ENCODE results near the gene TFF1. TPM values are rescaled to one million over a fixed set of nuclear protein-coding genes. Genes with fewer than 3 reads are reported as not detected.
A peak's percentile ranks its signal among the peaks of the same experiment; 100 is the strongest.

Gene TFF1
- total and polyA plus RNA-seq, 2 experiments from 2014 or later, result not detected

DNA sequence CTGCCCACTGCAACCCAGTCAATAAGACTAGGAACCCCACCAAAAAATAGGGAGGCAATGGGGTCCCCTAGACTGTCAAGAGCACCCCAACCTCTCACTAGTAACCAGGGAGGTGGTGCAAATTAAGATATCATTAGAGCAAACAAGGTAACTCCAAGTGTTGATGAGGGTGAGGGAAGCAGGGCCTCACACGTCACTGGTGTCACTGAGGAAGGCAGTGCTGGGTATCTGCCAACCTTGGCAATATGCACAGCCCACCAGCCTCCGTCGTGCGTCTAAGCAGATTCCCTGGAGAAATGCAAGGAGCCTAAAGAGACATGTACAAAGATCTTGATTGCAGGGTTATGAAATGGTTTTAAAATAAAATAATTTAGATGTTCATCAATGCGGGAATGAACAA, 41.1 kb upstream of the TFF1 start:
- Histone ChIP-seq H3K4me1 (ENCODE audit: low read depth) (peaks cover 5% of the 10 kb centered on the region), H3K9me3 (ENCODE audit: low read depth) (no peaks in the 10 kb centered on the region), H3K27ac (no peak overlapping the region), H3K36me3 (no peaks in the 10 kb centered on the region), H3K4me3 (no peak overlapping the region), H3K27me3 (no peaks in the 10 kb centered on the region)
- no peak for DNase-seq (ENCODE audit: low read depth in 1 of 2, low spot score in 1 of 2)
- TF ChIP-seq, protein P1, sequence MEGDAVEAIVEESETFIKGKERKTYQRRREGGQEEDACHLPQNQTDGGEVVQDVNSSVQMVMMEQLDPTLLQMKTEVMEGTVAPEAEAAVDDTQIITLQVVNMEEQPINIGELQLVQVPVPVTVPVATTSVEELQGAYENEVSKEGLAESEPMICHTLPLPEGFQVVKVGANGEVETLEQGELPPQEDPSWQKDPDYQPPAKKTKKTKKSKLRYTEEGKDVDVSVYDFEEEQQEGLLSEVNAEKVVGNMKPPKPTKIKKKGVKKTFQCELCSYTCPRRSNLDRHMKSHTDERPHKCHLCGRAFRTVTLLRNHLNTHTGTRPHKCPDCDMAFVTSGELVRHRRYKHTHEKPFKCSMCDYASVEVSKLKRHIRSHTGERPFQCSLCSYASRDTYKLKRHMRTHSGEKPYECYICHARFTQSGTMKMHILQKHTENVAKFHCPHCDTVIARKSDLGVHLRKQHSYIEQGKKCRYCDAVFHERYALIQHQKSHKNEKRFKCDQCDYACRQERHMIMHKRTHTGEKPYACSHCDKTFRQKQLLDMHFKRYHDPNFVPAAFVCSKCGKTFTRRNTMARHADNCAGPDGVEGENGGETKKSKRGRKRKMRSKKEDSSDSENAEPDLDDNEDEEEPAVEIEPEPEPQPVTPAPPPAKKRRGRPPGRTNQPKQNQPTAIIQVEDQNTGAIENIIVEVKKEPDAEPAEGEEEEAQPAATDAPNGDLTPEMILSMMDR (IDR thresholded peaks at IDR 0.05; ENCODE audit: low read depth, low read length), result no peak

DNA sequence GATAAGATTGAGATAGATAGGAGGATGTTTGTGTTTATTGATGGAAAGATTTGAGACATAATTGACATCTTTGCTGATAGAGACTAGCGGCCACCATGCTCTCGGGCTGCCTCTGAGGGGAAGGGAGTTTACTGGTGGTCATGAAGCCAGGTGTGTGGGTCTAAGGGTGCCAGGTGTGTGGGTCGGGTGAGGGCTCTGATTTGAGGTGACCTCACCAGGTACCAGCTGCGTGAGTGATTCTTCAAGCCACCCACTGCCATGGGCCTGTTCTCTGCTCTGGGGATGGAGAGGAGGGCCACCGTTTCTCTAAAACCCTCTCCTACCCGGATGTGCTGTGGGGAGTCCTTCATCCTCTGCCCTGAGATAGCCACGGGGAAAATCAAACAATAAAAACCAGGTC, 40.5 kb upstream of the TFF1 start:
- no peak for DNase-seq (ENCODE audit: low read depth in 1 of 2, low spot score in 1 of 2)
- TF ChIP-seq, protein P1 (IDR thresholded peaks at IDR 0.05; ENCODE audit: low read depth, low read length), result no peak

GRCh38 chr21:42406201-42406621, 39.9 kb upstream of the TFF1 start:
- DNase-seq (ENCODE audit: low read depth in 1 of 2, low spot score in 1 of 2), result no peak
- no peak overlapping the region for H3K4me3 ChIP-seq
- TF ChIP-seq, protein P1 (IDR thresholded peaks at IDR 0.05; ENCODE audit: low read depth, low read length), result no peak
- no peak overlapping the region for H3K27ac ChIP-seq
- peaks cover 5% of the 10 kb centered on the region for H3K4me1 ChIP-seq (ENCODE audit: low read depth)
- H3K9me3 ChIP-seq (ENCODE audit: low read depth), result no peaks in the 10 kb centered on the region
- H3K27me3 ChIP-seq, result no peaks in the 10 kb centered on the region
- no peaks in the 10 kb centered on the region for H3K36me3 ChIP-seq

More for the DNA sequence above, 40.5 kb upstream of the TFF1 start:
- no peak overlapping the region for H3K27ac ChIP-seq
- H3K27me3 ChIP-seq, result no peaks in the 10 kb centered on the region
- peaks cover 5% of the 10 kb centered on the region for H3K4me1 ChIP-seq (ENCODE audit: low read depth)
- H3K4me3 ChIP-seq, result no peak overlapping the region
- H3K36me3 ChIP-seq, result no peaks in the 10 kb centered on the region
- no peaks in the 10 kb centered on the region for H3K9me3 ChIP-seq (ENCODE audit: low read depth)

DNA sequence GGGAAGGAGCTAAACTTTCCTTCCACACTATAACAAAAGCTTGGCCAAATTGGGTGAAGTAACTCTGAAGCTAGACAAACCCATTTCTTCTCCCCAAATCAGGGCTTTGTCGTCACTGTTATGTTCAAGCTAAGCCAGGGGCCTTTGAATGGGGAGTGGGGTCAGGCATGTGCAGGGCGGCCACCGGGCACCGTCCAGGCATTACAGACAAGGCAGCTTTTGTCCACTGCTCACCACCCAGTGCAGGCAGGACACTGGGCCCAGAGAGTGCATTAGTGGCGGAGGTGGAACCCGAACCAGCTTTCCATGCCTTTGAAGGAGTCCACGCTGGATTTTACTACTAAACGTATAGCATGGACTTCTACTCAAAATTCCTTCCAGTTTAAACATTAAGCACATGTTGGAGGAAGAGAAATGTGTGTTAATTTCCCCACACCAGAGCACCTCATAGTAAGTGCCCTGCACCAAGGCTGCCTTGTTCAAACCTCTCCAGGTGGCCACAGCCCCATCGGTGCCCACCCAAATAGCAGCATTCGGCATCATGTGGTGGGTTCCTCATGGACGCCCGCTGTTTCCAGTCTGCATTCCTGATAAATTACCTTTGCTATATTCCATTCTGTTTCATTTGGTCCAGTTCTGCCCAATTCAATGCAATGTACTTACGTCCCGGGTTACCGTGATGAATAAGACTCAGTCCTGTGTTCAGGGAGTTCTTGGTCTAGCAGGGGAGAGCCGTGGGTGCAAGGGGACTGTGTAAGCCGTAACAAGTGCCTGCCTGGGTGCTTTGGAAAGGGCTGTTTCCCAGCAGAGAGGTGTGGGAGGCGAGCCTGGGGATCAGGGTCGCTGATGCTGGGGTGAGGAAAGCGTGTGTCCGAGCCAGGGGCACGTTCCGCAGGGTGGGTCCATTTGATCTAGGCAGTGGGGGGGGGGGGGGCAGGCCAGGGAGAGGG, 39.0 kb upstream of the TFF1 start:
- Histone ChIP-seq H3K36me3 (no peaks in the 10 kb centered on the region), H3K4me3 (no peak overlapping the region), H3K4me1 (ENCODE audit: low read depth) (peaks cover 5% of the 10 kb centered on the region), H3K27ac (no peak overlapping the region), H3K9me3 (ENCODE audit: low read depth) (no peaks in the 10 kb centered on the region), H3K27me3 (no peaks in the 10 kb centered on the region)
- TF ChIP-seq, protein P1 (IDR thresholded peaks at IDR 0.05; ENCODE audit: low read depth, low read length), result no peak
- no peak for DNase-seq (ENCODE audit: low read depth in 1 of 2, low spot score in 1 of 2)

- H3K4me1 ChIP-seq (ENCODE audit: low read depth), result peaks cover 5% of the 10 kb centered on the region
- H3K27me3 ChIP-seq, result no peaks in the 10 kb centered on the region
- peak overlapping the region; percentile 34 for H3K27ac ChIP-seq
- TF ChIP-seq, protein P1 (IDR thresholded peaks at IDR 0.05; ENCODE audit: low read depth, low read length), result no peak
- no peaks in the 10 kb centered on the region for H3K36me3 ChIP-seq
- peak in 1 of 2 donors; percentile 24 for DNase-seq (ENCODE audit: low read depth in 1 of 2, low spot score in 1 of 2)
- no peak overlapping the region for H3K4me3 ChIP-seq
- no peaks in the 10 kb centered on the region for H3K9me3 ChIP-seq (ENCODE audit: low read depth)
Measured at GRCh38 chr21:42404539-42404938, 38.2 kb upstream of the TFF1 start.
